Epithelial cell of esophagus (primary cell): ENCODE data around the gene CHAT.

Experiments used
- DNase-seq: peaks from one replicate; pipeline ENCODE4 v3.0.0; 2010; ENCODE audit warnings: low read depth
- H3K4me3 ChIP-seq: 2 replicates; pipeline ENCODE4 v1.5.1; 2011; ENCODE audit warnings: mild to moderate bottlenecking, low read length, control low read depth
- TF ChIP-seq, protein P1 (sequence below): IDR thresholded peaks from 2 replicates; pipeline ENCODE4 v1.5.1; 2011; ENCODE audit warnings: low read depth, mild to moderate bottlenecking, low read length, control low read depth, inconsistent platforms; ENCODE audit not compliant: insufficient read depth; ENCODE audit errors: missing control alignments

CHAT gene

DNA sequence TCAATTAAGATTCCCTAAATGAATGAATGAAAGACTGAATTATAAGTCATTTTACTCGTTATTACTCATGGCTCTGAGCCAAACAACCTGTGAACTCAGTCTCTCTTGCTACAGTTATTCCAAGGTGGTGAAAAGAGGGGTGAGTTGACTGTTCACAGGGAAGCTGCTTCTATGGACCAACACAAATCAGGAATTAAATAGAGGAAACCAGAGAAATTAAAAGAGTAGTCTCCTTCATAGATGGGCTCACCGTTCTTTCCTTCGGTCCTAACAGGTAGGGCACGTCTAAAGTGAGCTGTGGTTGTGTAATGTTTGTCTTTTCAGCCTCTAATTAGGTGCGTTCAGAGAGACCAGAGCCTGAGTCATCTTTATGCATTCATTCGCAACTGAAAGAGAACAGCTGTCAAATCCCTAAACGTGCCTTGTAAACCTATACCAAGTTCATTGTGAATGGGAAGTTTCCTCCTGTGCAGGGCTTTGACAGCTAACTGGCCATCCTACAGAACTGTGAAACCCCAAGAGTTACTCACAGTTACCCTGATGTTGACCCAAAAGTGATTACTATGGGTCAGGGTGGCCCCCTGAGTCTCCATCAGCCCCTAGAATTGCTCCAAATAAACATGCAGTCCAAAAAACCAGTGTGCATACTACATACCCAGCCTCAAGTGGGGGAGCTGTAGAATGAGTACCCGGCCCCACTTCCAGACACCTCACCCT lies 47.5 kb downstream of the CHAT start:
- no peak overlapping the region for H3K4me3 ChIP-seq
- peak; percentile 82 for DNase-seq
- TF ChIP-seq, protein P1, sequence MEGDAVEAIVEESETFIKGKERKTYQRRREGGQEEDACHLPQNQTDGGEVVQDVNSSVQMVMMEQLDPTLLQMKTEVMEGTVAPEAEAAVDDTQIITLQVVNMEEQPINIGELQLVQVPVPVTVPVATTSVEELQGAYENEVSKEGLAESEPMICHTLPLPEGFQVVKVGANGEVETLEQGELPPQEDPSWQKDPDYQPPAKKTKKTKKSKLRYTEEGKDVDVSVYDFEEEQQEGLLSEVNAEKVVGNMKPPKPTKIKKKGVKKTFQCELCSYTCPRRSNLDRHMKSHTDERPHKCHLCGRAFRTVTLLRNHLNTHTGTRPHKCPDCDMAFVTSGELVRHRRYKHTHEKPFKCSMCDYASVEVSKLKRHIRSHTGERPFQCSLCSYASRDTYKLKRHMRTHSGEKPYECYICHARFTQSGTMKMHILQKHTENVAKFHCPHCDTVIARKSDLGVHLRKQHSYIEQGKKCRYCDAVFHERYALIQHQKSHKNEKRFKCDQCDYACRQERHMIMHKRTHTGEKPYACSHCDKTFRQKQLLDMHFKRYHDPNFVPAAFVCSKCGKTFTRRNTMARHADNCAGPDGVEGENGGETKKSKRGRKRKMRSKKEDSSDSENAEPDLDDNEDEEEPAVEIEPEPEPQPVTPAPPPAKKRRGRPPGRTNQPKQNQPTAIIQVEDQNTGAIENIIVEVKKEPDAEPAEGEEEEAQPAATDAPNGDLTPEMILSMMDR: no peak

- DNase-seq: no peak
- no peak overlapping the region for H3K4me3 ChIP-seq
- TF ChIP-seq, protein P1: no peak
Measured at GRCh38 chr10:49662169-49662830, 48.5 kb downstream of the CHAT start.

- DNase-seq: no peak
- H3K4me3 ChIP-seq: no peak overlapping the region
- TF ChIP-seq, protein P1: no peak
Measured at GRCh38 chr10:49663596-49663995, 49.8 kb downstream of the CHAT start.

DNA sequence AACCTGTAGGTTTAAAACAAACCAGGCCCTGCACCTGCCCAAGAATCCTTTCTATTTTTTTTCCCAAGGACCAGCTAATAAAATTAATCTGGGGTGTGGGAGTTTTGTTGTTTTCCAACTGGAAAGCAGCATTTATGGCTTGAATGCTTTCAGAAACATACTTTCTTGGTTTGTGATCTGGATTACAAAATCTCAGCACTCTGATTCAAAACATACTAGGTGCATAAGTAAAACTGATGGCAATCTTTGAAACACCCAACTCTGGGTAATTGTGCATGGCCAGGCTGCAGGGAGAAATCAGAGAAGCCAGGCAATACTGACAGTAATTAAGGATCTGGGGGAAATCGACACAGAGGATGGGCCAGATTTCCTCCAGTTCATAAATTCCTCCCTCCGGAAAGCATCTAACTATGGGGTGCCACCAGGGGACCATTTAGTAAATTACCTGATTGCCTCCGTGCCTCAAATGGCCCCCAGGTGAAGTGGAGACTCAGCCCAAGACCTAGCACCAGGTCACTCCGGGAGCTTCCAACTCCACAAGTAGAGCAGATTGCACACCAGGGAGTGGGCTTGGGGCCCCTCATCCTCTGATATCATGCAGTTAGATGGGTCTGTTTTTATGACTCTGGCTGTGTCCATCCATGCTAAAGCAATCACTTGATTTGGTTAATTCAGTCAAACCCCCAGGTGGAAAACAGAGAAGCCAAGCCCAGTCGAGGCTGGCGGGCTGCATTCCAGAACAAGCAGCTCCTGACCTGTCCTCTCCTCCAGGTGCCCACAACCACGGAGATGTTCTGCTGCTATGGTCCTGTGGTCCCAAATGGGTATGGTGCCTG lies 50.4 kb downstream of the CHAT start:
- H3K4me3 ChIP-seq: no peak overlapping the region
- no peak for DNase-seq
- TF ChIP-seq, protein P1: no peak

GRCh38 chr10:49664842-49665355 lies 51.1 kb downstream of the CHAT start:
- no peak for DNase-seq
- TF ChIP-seq, protein P1: no peak
- H3K4me3 ChIP-seq: no peak overlapping the region

DNA sequence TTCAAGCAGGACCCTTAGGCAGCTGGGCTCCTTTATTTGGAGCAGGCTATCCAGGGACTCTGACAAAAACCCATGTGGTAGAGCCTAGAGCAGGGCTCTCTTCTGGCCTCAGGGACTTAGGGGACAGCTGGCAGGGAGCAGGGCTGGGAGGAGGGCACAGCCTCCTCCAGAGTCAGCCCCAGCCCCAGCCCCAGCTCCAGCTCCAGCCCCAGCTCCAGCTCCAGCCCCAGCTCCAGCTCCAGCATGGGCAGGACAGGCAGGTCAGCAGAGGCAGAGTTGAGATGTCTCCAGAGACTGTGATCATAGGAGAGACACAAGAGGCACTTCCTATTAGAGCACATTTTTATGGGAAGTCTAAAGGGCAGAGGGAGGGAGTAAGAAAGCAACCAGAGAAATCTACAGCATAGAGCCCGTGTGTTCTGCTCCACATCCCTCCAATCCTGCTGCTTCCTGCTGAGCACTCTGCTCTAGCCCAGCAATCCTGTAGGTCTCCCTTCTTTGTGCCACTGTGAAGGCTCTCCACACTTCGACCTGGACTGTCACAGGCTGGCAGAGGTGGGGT lies 52.3 kb downstream of the CHAT start:
- H3K4me3 ChIP-seq: no peak overlapping the region
- no peak for DNase-seq
- TF ChIP-seq, protein P1: no peak
